GM21786 (cell line): ENCODE measurements around the gene PDGFRB.

Experiments
- ATAC-seq: cut with Tn5 transposase; IDR thresholded peaks from one replicate; pipeline ENCODE4 v1.9.1; 2021; ENCODE audit not compliant: unreplicated experiment

The PDGFRB gene

GRCh38 chr5:150069672-150070627, 85.7 kb downstream of the PDGFRB start:
- ATAC-seq: no peak

GRCh38 chr5:150068961-150069645, 86.5 kb downstream of the PDGFRB start:
- ATAC-seq: no peak

- ATAC-seq: no peak
Observed at GRCh38 chr5:150068472-150068871, 87.2 kb downstream of the PDGFRB start.

- no peak for ATAC-seq
Observed at GRCh38 chr5:150068071-150068470, 87.6 kb downstream of the PDGFRB start.

GRCh38 chr5:150067405-150067960, 88.2 kb downstream of the PDGFRB start:
- peak; percentile 21 for ATAC-seq

- ATAC-seq: peak; percentile 63
Observed at GRCh38 chr5:150066901-150067396, 88.7 kb downstream of the PDGFRB start.

- no peak for ATAC-seq
Observed at GRCh38 chr5:150066436-150066835, 89.2 kb downstream of the PDGFRB start.

GRCh38 chr5:150065886-150066285, 89.8 kb downstream of the PDGFRB start:
- no peak for ATAC-seq

- ATAC-seq: no peak
Observed at GRCh38 chr5:150065346-150065745, 90.3 kb downstream of the PDGFRB start.

- ATAC-seq: no peak
Observed at GRCh38 chr5:150064681-150065220, 90.9 kb downstream of the PDGFRB start.
